Heart right ventricle (tissue), 16 donors: Measurements from ENCODE around the gene PDZD8. TPM values are rescaled to one million over a fixed set of nuclear protein-coding genes. Genes with fewer than 3 reads are reported as not detected.

Experiments used
- ATAC-seq, 8 donors: fragments of 200-7000 bp; cut with Tn5 transposase; one replicate each; pipeline ENCODE4 v1.9.1; 2020; ENCODE audit warnings: mild to moderate bottlenecking in 8 of 8, moderate library complexity in 8 of 8, moderate number of reproducible peaks in 1 of 8
- DNase-seq, 2 donors: peaks; one replicate each; pipeline ENCODE4 v3.0.0-alpha.2; 2020
- H3K27ac ChIP-seq, 10 donors: fragments of 200-600 bp; sonication (generic) in 2 of 10; one replicate each; pipeline versions ENCODE4 v1.5.0 to v1.8.0; 2020 to 2022; ENCODE audit warnings: mild to moderate bottlenecking in 3 of 10
- H3K27me3 ChIP-seq, 7 donors: fragments of 200-600 bp; one replicate each; pipeline ENCODE4 v1.8.0; 2021 to 2022; ENCODE audit warnings: mild to moderate bottlenecking in 2 of 7
- H3K36me3 ChIP-seq, 9 donors: fragments of 200-600 bp; sonication (generic) in 1 of 9; one replicate each; pipeline versions ENCODE4 v1.5.0 to v1.8.0; 2020 to 2022; ENCODE audit warnings: mild to moderate bottlenecking in 2 of 9
- H3K4me1 ChIP-seq, 9 donors: fragments of 200-600 bp; sonication (generic) in 1 of 9; one replicate each; pipeline versions ENCODE4 v1.5.0 to v1.8.0; 2020 to 2022; ENCODE audit warnings: mild to moderate bottlenecking in 4 of 9
- H3K4me3 ChIP-seq, 10 donors: fragments of 200-600 bp; sonication (generic) in 2 of 10; one replicate each; pipeline versions ENCODE4 v1.5.0 to v1.8.0; 2020 to 2022; ENCODE audit warnings: mild to moderate bottlenecking in 7 of 10, moderate library complexity in 2 of 10
- H3K9me3 ChIP-seq, 11 donors: fragments of 200-600 bp in 10 of 11; sonication (generic) in 2 of 11; one replicate each; pipeline versions ENCODE4 v1.5.0 to v1.8.0; 2013 to 2022; ENCODE audit warnings: mild to moderate bottlenecking in 2 of 11, control low read depth in 1 of 11, moderate library complexity in 1 of 11
- WGBS, 2 donors: extraction: QIAGEN DNeasy Blood & Tissue Kit; methylation state at CpG; one replicate each; pipeline ENCODE4 v1.1.7; 2013; ENCODE audit warnings: inconsistent platforms in 1 of 2; 5-methylcytosine and 5-hydroxymethylcytosine counted together
- intact Hi-C, 10 donors: fragments of 100-400 bp; cut with DNase I; formaldehyde crosslinking; loops; one replicate each; pipeline versions ENCODE4 v1.11.1 to v1.14.2; 2022
- polyA plus RNA-seq, 2 donors: library from polyadenylated mRNA; stranded (reverse); fragments of 200-250 nt; gene quantifications; one replicate each; pipeline ENCODE4 v1.2.3, GENCODE V29; 2013
- total RNA-seq, 10 donors: library from RNA; stranded (reverse); fragmentation: NEBNext Ultra II Directional in 3 of 10; extraction: Animal tissue kit (Norgen Biotek cat#: 25700) in 3 of 10; gene quantifications; one replicate each; pipeline versions ENCODE4 v1.2.1 to v1.2.4, GENCODE V29; 2021 to 2023
- TF ChIP-seq, protein P1 (sequence below), 9 donors: fragments of 200-600 bp; sonication (generic) in 2 of 9; IDR thresholded peaks; one replicate each; pipeline versions ENCODE4 v1.5.0 to v1.8.0; 2021 to 2022; ENCODE audit warnings: antibody characterized with exemption in 9 of 9, mild to moderate bottlenecking in 5 of 9, moderate library complexity in 1 of 9
- donor health status: Arrhythmogenic right ventricular cardiomyopathy.
- donor health status: ischemic (EF 13 %, LVEDD 7.1; RV severe dilation, severe dysfunction).
- donor health status: healthy with polysubstance abuse.
- donor health status: DM: no; HTN: yes; CAD: no.
- donor health status: DM: no; HTN: no; CAD: no.
- donor health status: ischemic (EF 25% LVEDD 6.9; RV normal size, moderate dysfunction).
- donor health status: ischemic (EF 25% LVEDD 5.7; RV mildly dilated, moderate dysfunction).
- donor health status: healthy.
- donor health status: DM: yes; HTN: yes; CAD: no.
- donor health status: Ischemic cardiomyopathy.
- donor health status: ischemic (EF 35%, LVEDD 5.7; RV mildly dilated, moderate dysfunction).
- donor health status: nonischemic (EF 11% LVEDD 7.7; RV severe dilation, severe dysfunction).
- donor health status: DM: yes; HTN: yes; CAD: no.
- donor health status: PGD.
- donor health status: ischemic (EF 29% LVEDD 5.4; RV normal size, mild dysfunction).
- donor health status: nonischemic (EF 23%, LVEDD 6.1; RV moderate dilation, normal function).

The PDZD8 gene
- total and polyA plus RNA-seq, 12 donors = 2.0 to 31.3 (median 22.7) TPM

DNA sequence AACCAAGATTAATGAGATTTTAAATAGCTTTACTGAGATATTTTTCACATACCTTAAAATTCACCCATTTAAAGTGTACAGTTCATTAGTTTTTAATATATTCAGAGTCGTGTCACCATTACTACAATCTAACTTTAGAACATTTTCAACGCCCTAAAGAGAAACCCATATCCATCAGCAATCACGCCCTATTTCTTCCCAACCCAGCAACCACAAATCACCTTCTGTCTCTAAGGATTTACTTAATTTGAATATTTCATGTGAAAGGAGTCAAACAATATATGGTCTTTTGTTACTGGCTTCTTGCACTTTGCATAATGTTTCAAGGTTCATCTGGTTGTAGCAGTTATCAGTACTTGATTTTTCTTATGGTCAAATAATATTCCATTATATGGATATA, 25.1 kb upstream of the PDZD8 start:
- Histone ChIP-seq H3K36me3 (no peaks in the 10 kb centered on the region), H3K27me3 (peaks cover 0 to 17% (median 0%) of the 10 kb centered on the region in 7 donors), H3K4me3 (no peak overlapping the region), H3K4me1 (no peaks in the 10 kb centered on the region), H3K27ac (peak overlapping the region in 1 of 10 donors; percentile 50), H3K9me3 (no peaks in the 10 kb centered on the region)
- intact Hi-C loops = no loop called here
- WGBS, 2 donors = 87 to 89% methylated on average over 3 of the region's 3 CpGs
- no peak for ATAC-seq
- TF ChIP-seq, protein P1, sequence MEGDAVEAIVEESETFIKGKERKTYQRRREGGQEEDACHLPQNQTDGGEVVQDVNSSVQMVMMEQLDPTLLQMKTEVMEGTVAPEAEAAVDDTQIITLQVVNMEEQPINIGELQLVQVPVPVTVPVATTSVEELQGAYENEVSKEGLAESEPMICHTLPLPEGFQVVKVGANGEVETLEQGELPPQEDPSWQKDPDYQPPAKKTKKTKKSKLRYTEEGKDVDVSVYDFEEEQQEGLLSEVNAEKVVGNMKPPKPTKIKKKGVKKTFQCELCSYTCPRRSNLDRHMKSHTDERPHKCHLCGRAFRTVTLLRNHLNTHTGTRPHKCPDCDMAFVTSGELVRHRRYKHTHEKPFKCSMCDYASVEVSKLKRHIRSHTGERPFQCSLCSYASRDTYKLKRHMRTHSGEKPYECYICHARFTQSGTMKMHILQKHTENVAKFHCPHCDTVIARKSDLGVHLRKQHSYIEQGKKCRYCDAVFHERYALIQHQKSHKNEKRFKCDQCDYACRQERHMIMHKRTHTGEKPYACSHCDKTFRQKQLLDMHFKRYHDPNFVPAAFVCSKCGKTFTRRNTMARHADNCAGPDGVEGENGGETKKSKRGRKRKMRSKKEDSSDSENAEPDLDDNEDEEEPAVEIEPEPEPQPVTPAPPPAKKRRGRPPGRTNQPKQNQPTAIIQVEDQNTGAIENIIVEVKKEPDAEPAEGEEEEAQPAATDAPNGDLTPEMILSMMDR (IDR thresholded peaks at IDR 0.05) = no peak
- DNase-seq = no peak

DNA sequence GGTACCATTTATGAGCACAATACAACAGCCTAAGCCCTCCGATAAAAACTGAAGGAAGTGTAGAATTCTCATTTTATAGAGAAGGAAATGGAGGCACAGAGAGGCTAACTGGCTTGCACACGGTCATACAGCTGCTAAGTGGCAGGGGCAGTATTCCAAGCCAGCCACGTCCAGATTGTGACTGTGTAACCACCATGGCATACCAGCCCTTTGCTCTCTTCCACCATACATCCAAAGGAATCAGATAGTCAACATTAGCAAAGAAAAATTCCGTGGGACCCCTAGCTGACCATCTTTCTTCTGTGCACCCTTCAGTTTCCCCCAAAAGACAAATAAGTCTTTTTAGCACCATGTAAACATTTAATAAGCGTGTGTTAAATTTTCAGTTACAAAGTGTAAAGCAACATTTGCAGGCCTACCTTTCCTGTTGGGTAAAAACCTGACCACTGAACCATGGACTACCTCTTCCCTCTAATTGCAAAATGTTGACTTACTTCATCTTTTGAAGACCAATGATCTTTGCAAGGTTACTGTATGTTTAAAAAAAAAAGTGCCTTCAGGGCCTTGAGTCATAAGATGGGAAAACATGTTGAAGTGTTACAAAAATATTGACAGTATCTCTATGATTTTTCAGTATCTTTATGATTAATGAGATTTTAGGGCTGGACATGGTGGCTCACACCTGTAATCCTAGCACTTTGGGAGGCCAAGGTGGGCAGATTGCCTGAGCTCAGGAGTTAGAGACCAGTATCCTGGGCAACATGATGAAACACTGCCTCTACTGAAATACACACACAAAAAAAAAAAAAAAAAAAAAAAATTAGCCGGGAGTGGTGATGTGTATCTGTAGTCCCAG, 24.3 kb upstream of the PDZD8 start:
- H3K9me3 ChIP-seq = no peaks in the 10 kb centered on the region
- TF ChIP-seq, protein P1 (IDR thresholded peaks at IDR 0.05) = no peak
- no peaks in the 10 kb centered on the region for H3K4me1 ChIP-seq
- H3K36me3 ChIP-seq = no peaks in the 10 kb centered on the region
- ATAC-seq (no peak), DNase-seq (no peak)
- WGBS, 2 donors = 86% methylated on average over 6 of the region's 6 CpGs
- H3K27me3 ChIP-seq = peaks cover 0 to 12% (median 0%) of the 10 kb centered on the region in 7 donors
- intact Hi-C loops = no loop called here
- no peak overlapping the region for H3K4me3 ChIP-seq
- H3K27ac ChIP-seq = peak overlapping the region in 1 of 10 donors; percentile 65

DNA sequence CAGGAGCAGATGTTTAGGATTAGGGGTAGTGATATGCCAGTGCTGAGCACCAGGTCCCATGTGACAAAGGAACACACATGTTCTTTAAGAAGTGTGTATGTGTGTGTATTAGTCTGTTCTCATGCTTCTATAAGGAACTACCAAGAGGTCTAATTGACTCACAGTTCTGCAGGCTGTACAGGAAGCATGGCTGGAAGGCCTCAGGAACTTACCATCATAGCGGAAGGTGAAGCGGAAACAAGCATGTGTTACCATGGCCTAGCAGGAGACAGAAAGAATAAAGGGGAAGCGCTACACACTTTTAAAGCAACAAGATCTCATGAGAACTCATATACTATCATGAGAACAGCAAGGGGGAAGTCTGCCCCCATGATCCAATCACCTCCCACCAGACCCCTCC, 22.8 kb upstream of the PDZD8 start:
- TF ChIP-seq, protein P1 (IDR thresholded peaks at IDR 0.05) = no peak
- intact Hi-C loops = no loop called here
- H3K36me3 ChIP-seq = no peaks in the 10 kb centered on the region
- no peak for ATAC-seq
- no peak for DNase-seq
- H3K4me1 ChIP-seq = no peaks in the 10 kb centered on the region
- H3K4me3 ChIP-seq = no peak overlapping the region
- H3K9me3 ChIP-seq = no peaks in the 10 kb centered on the region
- H3K27me3 ChIP-seq = peaks cover 0 to 6% (median 0%) of the 10 kb centered on the region in 7 donors
- 94% methylated on average over 3 of the region's 3 CpGs for WGBS, 2 donors
- H3K27ac ChIP-seq = peak overlapping the region in 1 of 10 donors; percentile 71

DNA sequence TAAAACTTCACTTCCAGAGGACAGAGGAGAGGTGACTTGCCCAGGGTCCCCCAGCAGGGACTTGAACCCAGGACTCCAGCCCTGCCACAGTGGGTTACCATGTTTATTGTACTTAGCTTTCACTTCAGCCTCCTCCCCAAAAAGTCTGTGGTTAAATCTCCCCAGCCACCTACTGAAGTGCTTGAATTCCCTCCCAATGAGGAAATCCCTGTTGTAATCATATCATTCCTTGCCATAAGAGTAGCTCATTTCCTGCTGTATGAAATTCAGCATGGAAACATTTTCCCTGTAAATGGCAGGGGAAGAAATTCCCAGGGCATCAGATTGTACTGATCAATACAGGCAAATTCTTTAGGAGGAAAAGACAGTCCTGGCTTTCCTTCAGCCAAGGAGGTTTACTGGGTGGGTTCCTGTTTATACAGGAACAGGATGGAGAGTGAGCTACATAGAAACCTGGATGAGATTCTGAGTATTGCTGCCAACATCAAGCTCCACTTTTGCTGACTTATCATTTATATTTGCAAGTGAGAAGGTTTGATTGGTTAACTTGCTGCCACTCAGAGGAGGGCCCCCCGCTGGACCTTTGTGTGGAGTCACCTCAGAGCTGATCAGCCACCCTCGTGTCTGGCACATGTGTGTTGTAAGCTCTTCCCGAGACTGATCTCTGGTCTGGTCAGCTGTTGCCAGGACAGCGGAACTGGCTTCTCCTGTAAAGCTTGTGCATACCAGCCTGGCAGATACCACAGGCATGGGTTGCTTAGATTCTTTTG, 16.4 kb upstream of the PDZD8 start:
- Histone ChIP-seq H3K27ac (no peak overlapping the region), H3K27me3 (peaks cover 0 to 15% (median 6%) of the 10 kb centered on the region in 7 donors), H3K4me1 (peaks cover 0 to 12% (median 8%) of the 10 kb centered on the region in 9 donors), H3K4me3 (no peak overlapping the region), H3K9me3 (no peaks in the 10 kb centered on the region), H3K36me3 (no peaks in the 10 kb centered on the region)
- 44 to 48% methylated on average over 4 of the region's 4 CpGs for WGBS, 2 donors
- ATAC-seq (peak in 7 of 8 donors; percentile 11 to 67 (median 51)), DNase-seq (no peak)
- intact Hi-C loops = no loop called here
- TF ChIP-seq, protein P1 (IDR thresholded peaks at IDR 0.05) = no peak
